H1 (cell line): ENCODE data around the gene MYL5. TPM values are rescaled to one million over a fixed set of nuclear protein-coding genes. Genes with fewer than 3 reads are reported as not detected.

Source experiments
- CTCF ChIA-PET: fragments of 300-600 bp; sonication (Branson Sonifier 250); formaldehyde crosslinking; loops from one replicate; lab custom pipeline; 2021; ENCODE audit not compliant: partially characterized antibody; lab: Charles Lee
- POLR2A ChIA-PET: fragments of 300-600 bp; sonication (Branson Sonifier 250); formaldehyde crosslinking; loops from one replicate; lab custom pipeline; 2021; ENCODE audit warnings: inconsistent platforms; ENCODE audit not compliant: partially characterized antibody; lab: Charles Lee
- DNase-seq, 2 experiments: peaks; one replicate each; pipeline versions ENCODE4 v3.0.0 to v3.0.0-alpha.2; 2010 to 2022; ENCODE audit warnings: low spot score in 2 of 2, low read depth in 1 of 2, mixed read lengths in 1 of 2
- FAIRE-seq: peaks from 2 replicates; lab custom pipeline; 2011; peaks lifted over from hg19 to GRCh38; lab: Jason Lieb, UNC
- H2AFZ ChIP-seq: 2 replicates; pipeline ENCODE4 v1.8.1; 2012; ENCODE audit warnings: low read length, inconsistent platforms
- H2AK5ac ChIP-seq: 2 replicates; pipeline ENCODE4 v1.6.1; 2013; ENCODE audit warnings: low read depth, low read length
- H2BK120ac ChIP-seq: replicated peaks from 2 replicates; pipeline ENCODE3; 2013; ENCODE audit warnings: low read depth, low read length, inconsistent platforms
- H2BK12ac ChIP-seq: 2 replicates; pipeline ENCODE4 v1.6.1; 2013; ENCODE audit warnings: low read depth, low read length
- H2BK15ac ChIP-seq: 2 replicates; pipeline ENCODE4 v1.6.1; 2013; ENCODE audit warnings: low read length
- H2BK20ac ChIP-seq: 2 replicates; pipeline ENCODE4 v1.6.1; 2013; ENCODE audit warnings: low read length
- H2BK5ac ChIP-seq: 2 replicates; pipeline ENCODE4 v1.6.1; 2013; ENCODE audit warnings: low read depth, low read length
- H3K14ac ChIP-seq: 2 replicates; pipeline ENCODE4 v1.6.1; 2013; ENCODE audit warnings: inconsistent platforms; ENCODE audit not compliant: insufficient read length
- H3K18ac ChIP-seq: 2 replicates; pipeline ENCODE4 v1.6.1; 2013; ENCODE audit warnings: low read length; ENCODE audit errors: extremely low read depth
- H3K23ac ChIP-seq: 2 replicates; pipeline ENCODE4 v1.6.1; 2013; ENCODE audit warnings: inconsistent platforms; ENCODE audit not compliant: insufficient read length
- H3K23me2 ChIP-seq: 2 replicates; pipeline ENCODE4 v1.6.1; 2013; ENCODE audit warnings: low read depth, low read length
- H3K27ac ChIP-seq: 2 replicates; pipeline ENCODE4 v1.6.1; 2011; ENCODE audit warnings: low read depth, low read length, inconsistent platforms
- H3K27me3 ChIP-seq, 4 experiments: replicated peaks in 1 of 4; 1 replicate in 1 of 4; 2 replicates in 3 of 4; pipeline versions ENCODE4 v1.6.1 to v1.8.1; 2011 to 2013; ENCODE audit warnings: low read length in 3 of 4, mild to moderate bottlenecking in 3 of 4, inconsistent platforms in 2 of 4, mixed read lengths in 2 of 4, moderate library complexity in 1 of 4; ENCODE audit not compliant: control insufficient read depth in 3 of 4, insufficient read depth in 3 of 4; ENCODE audit errors: extremely low read depth in 1 of 4
- H3K36me3 ChIP-seq, 4 experiments: 2 replicates each; pipeline versions ENCODE4 v1.6.1 to v1.8.1; 2011 to 2013; ENCODE audit warnings: mild to moderate bottlenecking in 4 of 4, low read length in 3 of 4, moderate library complexity in 2 of 4, control low read depth in 1 of 4, inconsistent platforms in 1 of 4; ENCODE audit not compliant: insufficient read depth in 4 of 4, control insufficient read depth in 2 of 4
- H3K4ac ChIP-seq: replicated peaks from 2 replicates; pipeline ENCODE3; 2013; ENCODE audit warnings: low read length, low read depth, mixed read lengths, inconsistent platforms; ENCODE audit not compliant: insufficient read length
- H3K4me1 ChIP-seq, 4 experiments: replicated peaks in 1 of 4; 1 replicate in 1 of 4; 2 replicates in 3 of 4; pipeline versions ENCODE4 v1.6.1 to v1.8.1; 2011 to 2013; ENCODE audit warnings: low read length in 3 of 4, inconsistent platforms in 2 of 4, mixed read lengths in 1 of 4; ENCODE audit not compliant: insufficient read depth in 4 of 4, control insufficient read depth in 3 of 4
- H3K4me2 ChIP-seq, 2 experiments: 2 replicates each; pipeline versions ENCODE4 v1.6.1 to v1.8.1; 2011 to 2013; ENCODE audit warnings: low read depth in 2 of 2, low read length in 2 of 2, control low read depth in 1 of 2, inconsistent platforms in 1 of 2, mild to moderate bottlenecking in 1 of 2; ENCODE audit not compliant: insufficient read depth in 1 of 2
- H3K4me3 ChIP-seq, 4 experiments: fragments of 200-600, 300-600 bp in 1 of 4; sonication (generic), shearing (Covaris generic), sonication (Bioruptor Twin) in 1 of 4; 2 replicates each; pipeline versions ENCODE4 v1.5.1 to v1.8.1; 2011 to 2016; ENCODE audit warnings: low read length in 4 of 4, low read depth in 3 of 4, control low read depth in 2 of 4, inconsistent platforms in 2 of 4, mild to moderate bottlenecking in 2 of 4, mixed read lengths in 1 of 4, moderate library complexity in 1 of 4; ENCODE audit not compliant: insufficient read depth in 2 of 4; ENCODE audit errors: extremely low read depth in 1 of 4
- H3K56ac ChIP-seq: replicated peaks from 2 replicates; pipeline ENCODE3; 2013; ENCODE audit warnings: low read depth, mild to moderate bottlenecking, mixed read lengths, low read length, inconsistent platforms; ENCODE audit not compliant: insufficient read length
- H3K79me1 ChIP-seq: 2 replicates; pipeline ENCODE4 v1.6.1; 2013; ENCODE audit warnings: low read depth, low read length, control low read depth
- H3K79me2 ChIP-seq, 2 experiments: 2 replicates each; pipeline versions ENCODE4 v1.6.1 to v1.8.1; 2012 to 2013; ENCODE audit warnings: low read length in 2 of 2, mild to moderate bottlenecking in 2 of 2, inconsistent platforms in 1 of 2; ENCODE audit not compliant: insufficient read depth in 2 of 2, control insufficient read depth in 1 of 2
- H3K9ac ChIP-seq, 4 experiments: replicated peaks in 1 of 4; 1 replicate in 1 of 4; 2 replicates in 3 of 4; pipeline versions ENCODE4 v1.6.1 to v1.8.1; 2011 to 2013; ENCODE audit warnings: low read depth in 3 of 4, low read length in 3 of 4, control low read depth in 2 of 4, mild to moderate bottlenecking in 2 of 4, moderate library complexity in 2 of 4, inconsistent platforms in 1 of 4; ENCODE audit errors: extremely low read depth in 1 of 4
- H3K9me3 ChIP-seq, 2 experiments: 2 replicates each; pipeline versions ENCODE4 v1.6.1 to v1.8.1; 2012 to 2013; ENCODE audit warnings: mild to moderate bottlenecking in 2 of 2, moderate library complexity in 2 of 2, control low read depth in 1 of 2, inconsistent platforms in 1 of 2, low read depth in 1 of 2, low read length in 1 of 2, mixed read lengths in 1 of 2; ENCODE audit not compliant: insufficient read depth in 2 of 2
- H4K20me1 ChIP-seq, 2 experiments: replicated peaks in 1 of 2; 2 replicates each; pipeline versions ENCODE3 to v1.8.1; 2011 to 2013; ENCODE audit warnings: inconsistent platforms in 2 of 2, low read length in 2 of 2, mild to moderate bottlenecking in 1 of 2; ENCODE audit not compliant: insufficient read depth in 2 of 2, control insufficient read depth in 1 of 2
- H4K5ac ChIP-seq: 2 replicates; pipeline ENCODE4 v1.6.1; 2013; ENCODE audit warnings: low read length, low read depth, mixed read lengths, inconsistent platforms; ENCODE audit not compliant: insufficient read length
- H4K8ac ChIP-seq: 2 replicates; pipeline ENCODE4 v1.8.0; 2013; ENCODE audit warnings: mild to moderate bottlenecking, moderate library complexity, low read length, inconsistent platforms; ENCODE audit not compliant: insufficient read depth; ENCODE audit errors: extremely low read depth
- H4K91ac ChIP-seq: replicated peaks from 2 replicates; pipeline ENCODE3; 2013; ENCODE audit warnings: low read length, mixed read lengths, inconsistent platforms; ENCODE audit not compliant: insufficient read length
- BACH1 ChIP-seq: IDR thresholded peaks from 2 replicates; pipeline ENCODE4 v1.6.1; 2012; ENCODE audit warnings: low read length, improper control_type of control experiment
- JUN ChIP-seq: IDR thresholded peaks from 2 replicates; pipeline ENCODE4 v1.6.1; 2011; ENCODE audit warnings: low read depth, mild to moderate bottlenecking, improper control_type of control experiment, low read length
- KDM5A ChIP-seq: fragments of 200-600 bp; IDR thresholded peaks from 2 replicates; pipeline ENCODE4 v1.7.1; 2012; ENCODE audit warnings: mild to moderate bottlenecking, low read length, inconsistent platforms, mixed read lengths
- SIN3A ChIP-seq, 2 experiments: IDR thresholded peaks in 1 of 2; conservative IDR thresholded peaks in 1 of 2; 2 replicates each; pipeline ENCODE4 v1.6.1; 2011 to 2012; ENCODE audit warnings: low read length in 2 of 2, improper control_type of control experiment in 1 of 2, low read depth in 1 of 2, mild to moderate bottlenecking in 1 of 2
- SUZ12 ChIP-seq: fragments of 200-600 bp; sonication (generic); IDR thresholded peaks from 2 replicates; pipeline ENCODE4 v1.6.1; 2012; ENCODE audit warnings: mild to moderate bottlenecking, inconsistent platforms, low read length, moderate library complexity, mixed read lengths
- TAF7 ChIP-seq: optimal IDR thresholded peaks from 2 replicates; pipeline ENCODE3; 2011; ENCODE audit warnings: low read depth, mild to moderate bottlenecking, inconsistent platforms, low read length, moderate library complexity, borderline replicate concordance
- USF2 ChIP-seq: IDR thresholded peaks from 2 replicates; pipeline ENCODE4 v1.6.1; 2011; ENCODE audit warnings: low read length, improper control_type of control experiment
- WGBS, 2 experiments: shearing (Covaris generic) in 1 of 2; methylation state at CpG; one replicate each; pipeline versions ENCODE4 v1.1.6 to v1.1.7; 2013 to 2015; ENCODE audit warnings: low lambda C conversion rate in 2 of 2, mixed read lengths in 2 of 2, inconsistent platforms in 1 of 2, low coverage in 1 of 2, missing lambda C conversion rate in 1 of 2; ENCODE audit not compliant: insufficient replicate concordance in 2 of 2, insufficient coverage in 1 of 2, insufficient read length in 1 of 2; ENCODE audit errors: extremely low coverage in 1 of 2, missing lambda C conversion rate in 1 of 2; 5-methylcytosine and 5-hydroxymethylcytosine counted together
- polyA plus RNA-seq, 7 experiments: library from polyadenylated mRNA; depleted of rRNA in 3 of 7; stranded (reverse) in 5 of 7; unstranded in 2 of 7; fragments of >200 nt in 5 of 7; fragments of 200-250 nt in 2 of 7; gene quantifications; 1 replicate in 5 of 7; 2 replicates in 1 of 7; 4 replicates in 1 of 7; pipeline versions ENCODE4 v1.2.1 to v1.2.3, GENCODE V29; 2011 to 2013; ENCODE audit warnings: missing spikeins in 2 of 7, mixed read lengths in 2 of 7
- total RNA-seq: library from RNA; stranded (reverse); fragmentation: NEBNext Ultra II Directional; extraction: Animal tissue kit (Norgen Biotek cat#: 25700); gene quantifications from 2 replicates; pipeline ENCODE4 v1.2.1, GENCODE V29; 2021
- TF ChIP-seq, protein P1 (sequence below): IDR thresholded peaks from 2 replicates; pipeline ENCODE4 v1.6.1; 2012; ENCODE audit warnings: inconsistent platforms

The MYL5 gene
- total and polyA plus RNA-seq, 2 of the 8 experiments (the other 6 are each of a cell fraction or from before 2014, with no cell fraction given): 5.7 to 6.8 TPM

GRCh38 chr4:688854-689681 lies 14.7 kb downstream of the MYL5 start, which contains the start of gene SLC49A3:
Gene SLC49A3 (minus strand): TSS chr4:689151. CDS start chr4:689127, 24 bp downstream.
- Histone ChIP-seq H3K23ac (no peak within 1 kb of the TSS), H2BK5ac (peak within 1 kb of the TSS; percentile 82; the same call in 1 of the 2 replicates), H3K4ac (no peak within 1 kb of the TSS), H3K79me1 (no peaks in the 10 kb centered on the region), H2BK120ac (peak within 1 kb of the TSS; percentile 21), H2AK5ac (peak within 1 kb of the TSS; percentile 95; the same call in 1 of the 2 replicates), H3K9ac (peak within 1 kb of the TSS in 2 of 4 experiments; percentile 26 to 50; a peak in 4 of 7 replicates), H3K14ac (no peak within 1 kb of the TSS), H3K9me3 (no peaks in the 10 kb centered on the region), H4K8ac (peak within 1 kb of the TSS; percentile 81), H4K20me1 (peaks cover 0 to 4% of the 10 kb centered on the region in 2 experiments), H3K4me1 (peaks cover 0 to 25% (median 14%) of the 10 kb centered on the region in 4 experiments; a peak in 6 of 7 replicates), H3K4me3 (peak within 1 kb of the TSS; percentile 33 to 66 (median 46)), H2AFZ (peak within 1 kb of the TSS; percentile 31), H3K36me3 (no peaks in the 10 kb centered on the region), H3K56ac (peak within 1 kb of the TSS; percentile 55), H3K4me2 (peak within 1 kb of the TSS; percentile 68 to 85), H4K5ac (peak within 1 kb of the TSS; percentile 36), H3K27me3 (peaks cover 0 to 4% (median 0%) of the 10 kb centered on the region in 4 experiments; a peak in 1 of 7 replicates), H3K23me2 (peaks cover 6% of the 10 kb centered on the region; the same call in 1 of the 2 replicates), H4K91ac (peak within 1 kb of the TSS; percentile 71), H2BK20ac (no peak within 1 kb of the TSS), H3K79me2 (no peaks in the 10 kb centered on the region), H3K18ac (peak within 1 kb of the TSS; percentile 90), H2BK15ac (peak within 1 kb of the TSS; percentile 99; the same call in 1 of the 2 replicates), H3K27ac (no peak within 1 kb of the TSS; the same call in 1 of the 2 replicates), H2BK12ac (peak within 1 kb of the TSS; percentile 85; the same call in 1 of the 2 replicates)
- no peak for FAIRE-seq
- POLR2A ChIA-PET: interaction anchor here (0.8 to 1.8 kb wide), 3 partner anchors 9 to 12 kb away, joined by 3 to 4 read pairs (median 4); no protein-coding TSS in a partner anchor
- peak in 1 of 2 experiments; percentile 77 for DNase-seq
- 5% methylated on average over 23 of the region's 59 CpGs; no CpG with 5 or more reads in 1 of the 2 experiments for WGBS, 2 experiments
- CTCF ChIA-PET: interaction anchor here (0.6 kb wide), 1 partner anchor 208 kb away, joined by 3 read pairs; no protein-coding TSS in a partner anchor
- TF ChIP-seq SUZ12 (no peak), USF2 (no peak), SIN3A (conservative IDR thresholded peaks at IDR 0.05 in 1 of 2, IDR thresholded peaks at IDR 0.05 in 1 of 2; ENCODE audit: low read depth in 1 of 2, low read length in 2 of 2) (0 out of 4 replicates have a peak, but pooled peaks of 1 of the 2 experiments have one; percentile 13), JUN (no peak), KDM5A (no peak), TAF7 (peak; percentile 43), BACH1 (no peak)
- TF ChIP-seq, protein P1, sequence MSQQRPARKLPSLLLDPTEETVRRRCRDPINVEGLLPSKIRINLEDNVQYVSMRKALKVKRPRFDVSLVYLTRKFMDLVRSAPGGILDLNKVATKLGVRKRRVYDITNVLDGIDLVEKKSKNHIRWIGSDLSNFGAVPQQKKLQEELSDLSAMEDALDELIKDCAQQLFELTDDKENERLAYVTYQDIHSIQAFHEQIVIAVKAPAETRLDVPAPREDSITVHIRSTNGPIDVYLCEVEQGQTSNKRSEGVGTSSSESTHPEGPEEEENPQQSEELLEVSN: peak; percentile 24
